HG03575 (cell line): ENCODE results near the gene THOC6.

Experiments
- ATAC-seq: cut with Tn5 transposase; IDR thresholded peaks from one replicate; pipeline ENCODE4 v1.9.1; 2021; ENCODE audit not compliant: unreplicated experiment, insufficient number of reproducible peaks, low FRiP score; ENCODE audit errors: extremely low read depth

Gene THOC6

GRCh38 chr16:3026609-3027488 is 3.0 kb downstream of the THOC6 start:
- no peak for ATAC-seq

DNA sequence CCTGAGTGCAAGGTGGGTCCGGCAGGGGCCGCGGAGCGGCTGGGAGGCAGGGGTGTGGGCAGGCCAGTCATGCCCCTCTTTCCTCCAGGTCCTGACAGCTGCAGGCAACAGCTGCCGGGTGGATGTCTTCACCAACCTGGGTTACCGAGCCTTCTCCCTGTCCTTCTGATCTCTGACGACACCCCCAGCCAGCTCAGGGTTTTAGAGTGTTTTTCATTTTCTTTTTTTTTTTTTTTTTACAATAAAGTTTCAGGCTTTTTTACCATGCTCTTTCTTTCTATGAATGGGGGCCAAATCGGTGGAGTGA is 3.6 kb downstream of the THOC6 start:
- ATAC-seq, result no peak

GRCh38 chr16:3027983-3028715 is 4.3 kb downstream of the THOC6 start:
- ATAC-seq, result no peak

- no peak for ATAC-seq
These were observed 5.0 kb downstream of the THOC6 start for GRCh38 chr16:3028716-3029319.

GRCh38 chr16:3029491-3030221 is 5.8 kb downstream of the THOC6 start:
- no peak for ATAC-seq

DNA sequence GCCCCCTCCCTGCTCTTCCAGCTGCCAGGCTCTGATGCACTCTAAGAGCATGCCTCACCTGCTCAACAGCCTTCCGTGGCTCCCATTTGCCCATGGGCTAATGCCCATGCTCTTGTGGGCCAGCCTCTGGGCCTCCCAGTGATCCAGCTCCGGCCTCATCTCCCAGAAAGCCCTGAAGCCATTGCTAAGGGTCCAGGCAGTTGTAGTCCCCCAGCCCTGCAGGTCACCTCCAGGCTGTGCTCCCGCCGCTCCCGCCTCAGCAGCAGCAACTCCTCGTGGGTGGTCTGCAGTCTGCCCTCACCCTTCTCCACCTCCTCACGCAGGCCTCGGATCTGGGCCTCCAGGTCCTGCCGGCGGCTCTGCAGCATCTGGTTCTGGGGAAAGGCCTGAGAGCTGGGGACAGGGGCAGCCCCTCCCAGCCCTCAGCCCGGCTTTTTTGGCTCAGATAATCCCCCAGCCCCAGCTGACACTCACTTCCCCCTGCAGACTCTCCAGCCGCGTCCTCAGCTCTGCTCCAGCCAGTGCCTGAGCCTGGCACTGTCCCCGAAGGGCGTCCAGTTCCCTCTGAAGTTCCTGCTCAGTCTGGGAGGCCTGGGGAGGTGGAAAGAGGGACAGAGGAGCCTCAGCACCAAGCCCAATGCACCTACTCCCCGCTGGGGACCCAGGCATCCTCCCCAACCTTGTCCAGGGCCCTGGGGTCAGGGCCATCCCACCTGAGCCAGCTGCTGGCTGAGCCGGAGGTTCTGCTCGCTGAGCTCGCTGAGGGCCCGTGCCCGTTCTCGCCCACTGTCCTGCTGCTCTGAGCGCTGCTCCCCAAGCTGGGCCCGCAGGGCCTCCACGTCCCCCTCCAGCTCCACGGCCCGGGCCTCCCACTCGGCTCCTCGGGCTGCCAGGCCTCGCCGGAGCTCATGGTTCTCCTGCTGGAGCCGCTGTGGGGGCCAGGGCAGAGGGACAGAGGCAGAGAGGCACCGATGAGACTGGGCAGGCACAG is 6.7 kb downstream of the THOC6 start:
- ATAC-seq, result no peak

- ATAC-seq, result no peak
These were observed 8.8 kb downstream of the THOC6 start for GRCh38 chr16:3032624-3033023.

DNA sequence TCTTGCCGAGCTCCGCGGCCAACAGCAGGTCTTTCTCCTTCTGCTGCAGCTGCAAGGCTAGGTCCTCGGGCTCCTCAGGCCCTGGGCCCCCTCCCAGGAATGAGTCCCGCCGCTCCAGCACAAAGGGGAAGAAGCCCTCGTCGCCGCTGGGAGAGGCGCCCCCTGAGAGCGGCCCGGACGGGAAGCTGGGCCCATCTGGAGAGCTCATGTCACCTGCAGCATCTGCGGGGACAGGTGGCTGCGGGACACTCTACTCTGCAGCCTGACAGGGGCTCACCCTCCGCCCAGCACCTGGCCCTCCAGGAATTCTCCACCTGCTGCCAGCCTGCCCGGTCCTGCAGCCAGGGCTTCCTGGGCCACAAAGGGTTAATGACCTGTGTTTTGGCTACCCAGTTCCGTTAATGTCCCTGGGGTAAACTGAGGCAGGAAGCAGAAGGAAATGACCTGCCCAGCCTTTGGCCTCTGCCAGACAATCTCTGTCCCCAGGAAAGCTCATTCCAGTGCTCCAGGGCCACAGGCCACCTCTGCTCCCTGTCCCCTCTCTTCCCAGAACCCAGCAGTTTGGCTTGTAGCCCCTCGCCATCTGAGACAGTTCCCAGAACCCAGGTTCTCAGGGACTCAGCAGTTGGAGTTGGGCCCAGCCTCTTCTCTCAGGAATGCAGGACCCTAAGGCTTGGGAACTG is 11.6 kb downstream of the THOC6 start:
- no peak for ATAC-seq

DNA sequence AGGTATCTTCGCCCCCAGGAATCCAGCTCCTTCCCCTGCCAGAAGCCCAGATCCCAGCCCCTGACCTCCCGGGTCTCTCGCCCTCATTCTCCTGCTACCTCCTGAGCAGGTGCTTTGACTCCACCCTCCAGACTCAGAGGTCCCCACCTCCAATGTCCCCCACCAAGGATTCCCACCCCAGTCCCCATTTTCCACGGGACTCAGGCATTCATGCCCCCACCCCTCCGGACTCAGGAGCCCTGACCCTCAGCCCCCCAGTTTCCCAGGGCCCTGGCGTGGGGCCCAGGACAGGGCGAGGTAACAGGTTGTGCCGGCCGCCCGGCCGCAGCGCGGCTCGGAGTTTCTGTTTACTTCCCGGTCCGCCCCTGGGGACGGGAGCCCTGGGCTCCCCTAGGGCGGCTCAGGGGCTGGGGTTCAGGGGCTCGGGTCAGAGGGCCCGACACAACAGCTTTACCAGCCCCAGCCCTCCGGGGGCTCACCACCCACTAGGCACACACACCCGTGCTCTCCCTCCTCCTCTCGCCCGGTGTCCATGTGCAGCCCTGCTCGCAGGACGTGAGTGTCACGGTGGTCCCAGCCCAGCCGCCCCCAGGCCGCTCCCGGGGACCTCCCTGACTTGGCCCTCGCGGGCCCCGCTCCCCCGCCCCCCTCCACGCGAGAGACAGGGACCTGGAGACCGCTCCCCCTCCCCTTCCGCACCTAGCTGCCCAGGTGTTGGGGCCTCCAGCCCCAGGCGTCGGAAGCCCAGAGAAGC is 12.3 kb downstream of the THOC6 start:
- no peak for ATAC-seq

DNA sequence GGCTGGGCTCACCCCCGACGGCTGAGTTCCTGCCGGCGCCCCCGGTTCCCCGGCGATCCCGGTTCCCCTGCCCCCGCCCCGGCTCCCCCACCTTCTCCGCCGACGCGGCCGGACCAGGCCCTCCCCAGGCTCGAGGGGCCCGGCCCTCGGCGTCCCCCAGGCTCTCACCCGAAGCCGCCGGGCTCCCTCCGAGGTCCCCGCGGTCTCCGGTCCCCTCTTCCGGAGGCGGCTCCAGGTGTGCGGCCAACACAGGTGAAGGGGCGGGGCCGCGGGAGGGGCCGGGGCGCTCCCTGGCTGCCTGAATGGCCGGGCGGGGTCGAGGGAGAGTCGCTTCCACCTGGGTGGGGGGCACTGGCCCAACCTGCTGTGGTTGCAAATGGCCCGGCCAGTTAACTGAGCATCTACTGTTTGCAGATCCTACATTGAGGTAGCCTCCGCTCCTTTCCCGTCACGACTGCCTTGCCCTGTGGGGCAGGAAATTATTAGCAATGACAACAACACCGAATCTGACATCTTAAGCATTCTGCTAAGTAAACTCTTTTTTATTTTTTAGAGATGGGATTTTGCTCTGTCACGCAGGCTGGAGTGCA is 13.0 kb downstream of the THOC6 start, which contains the start of gene BICDL2:
BICDL2 (minus strand) TSS at position 219 of the 590 bp plus-strand sequence. CDS start 1,448 bp downstream, outside the sequence.
- no peak for ATAC-seq

- ATAC-seq, result no peak
These were observed 14.4 kb downstream of the THOC6 start for GRCh38 chr16:3038256-3038655.

DNA sequence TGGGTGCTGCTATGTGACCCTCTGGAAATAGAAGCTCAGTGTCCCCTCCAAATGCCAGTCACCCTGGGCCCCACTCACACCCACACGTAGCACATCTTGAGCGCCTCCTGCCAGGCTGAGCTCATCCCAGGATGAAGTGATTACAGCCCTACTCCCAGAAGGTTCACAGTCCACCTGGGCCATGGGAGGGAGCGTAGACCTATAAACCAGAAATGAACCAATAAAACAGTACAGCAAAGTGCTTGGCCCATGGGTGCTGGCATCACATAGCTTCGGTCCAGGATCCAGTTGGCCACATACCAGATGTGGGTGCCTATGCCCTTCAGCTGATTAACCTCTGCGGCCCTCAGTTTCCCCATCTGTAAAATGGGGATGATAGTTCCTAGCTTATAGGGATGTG is 15.1 kb downstream of the THOC6 start:
- ATAC-seq, result no peak

GRCh38 chr16:3042376-3042775 is 18.5 kb downstream of the THOC6 start:
- no peak for ATAC-seq

DNA sequence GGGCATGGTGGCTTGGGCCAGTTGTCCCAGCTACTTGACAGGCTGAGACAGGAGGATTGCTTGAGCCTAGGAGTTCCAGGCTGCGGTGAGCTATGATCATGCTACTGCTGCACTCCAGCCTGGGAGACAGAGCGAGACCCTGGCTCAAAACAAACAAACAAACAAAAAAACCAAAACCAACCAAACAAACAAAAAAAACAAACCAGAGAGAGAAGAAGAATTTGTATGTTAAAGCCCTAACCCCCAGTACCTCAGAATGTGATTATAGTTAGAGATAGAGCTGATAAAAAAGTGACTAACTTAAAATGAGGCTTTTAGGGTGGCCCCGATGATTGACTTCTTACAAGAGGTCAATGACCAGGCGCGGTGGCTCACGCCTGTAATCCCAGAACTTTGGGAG is 20.9 kb downstream of the THOC6 start:
- no peak for ATAC-seq

GRCh38 chr16:3045758-3046640 is 22.2 kb downstream of the THOC6 start, which contains the start of gene MMP25:
Gene MMP25, plus strand, starts transcription at chr16:3046561. Its CDS starts 357 bp downstream, at chr16:3046918.
- no peak for ATAC-seq
